Kidney epithelial cell (primary cell): ENCODE data around the gene GPR26. TPM values are rescaled to one million over a fixed set of nuclear protein-coding genes. Genes with fewer than 3 reads are reported as not detected.

Source experiments
- DNase-seq: peaks from one replicate; pipeline ENCODE4 v3.0.0-alpha.2; 2010; ENCODE audit warnings: low read depth
- H3K27me3 ChIP-seq: 2 replicates; pipeline ENCODE4 v1.6.0; 2011; ENCODE audit warnings: low read length; ENCODE audit not compliant: control insufficient read depth, insufficient read depth
- H3K36me3 ChIP-seq: 2 replicates; pipeline ENCODE4 v1.5.1; 2011; ENCODE audit warnings: low read length; ENCODE audit not compliant: control insufficient read depth, insufficient read depth
- H3K4me3 ChIP-seq: 2 replicates; pipeline ENCODE4 v1.5.1; 2011; ENCODE audit warnings: low read depth, mild to moderate bottlenecking, control low read depth, low read length
- CTCF ChIP-seq: IDR thresholded peaks from 2 replicates; pipeline ENCODE4 v1.5.1; 2011; ENCODE audit warnings: mild to moderate bottlenecking, moderate library complexity, low read length, control low read depth, inconsistent platforms; ENCODE audit not compliant: insufficient read depth, poor library complexity, severe bottlenecking
- total RNA-seq: library from RNA; depleted of rRNA; stranded (reverse); fragments of >200 nt; gene quantifications from 2 replicates; pipeline ENCODE4 v1.2.3, GENCODE V29; 2015

The GPR26 gene
- total RNA-seq, 1 donor from 2014 or later, result 0.71 TPM

- TF ChIP-seq CTCF, result no peak
- H3K36me3 ChIP-seq, result no peaks in the 10 kb centered on the region
- no peak for DNase-seq
- H3K4me3 ChIP-seq, result no peak overlapping the region
- H3K27me3 ChIP-seq, result no peaks in the 10 kb centered on the region
Observed at GRCh38 chr10:123635131-123635530, 31.0 kb upstream of the GPR26 start.

- no peaks in the 10 kb centered on the region for H3K27me3 ChIP-seq
Observed at GRCh38 chr10:123635745-123636144, 30.4 kb upstream of the GPR26 start.

GRCh38 chr10:123636598-123637325, 29.4 kb upstream of the GPR26 start:
- no peak for TF ChIP-seq CTCF
- no peak for DNase-seq
- no peaks in the 10 kb centered on the region for H3K27me3 ChIP-seq
- no peaks in the 10 kb centered on the region for H3K36me3 ChIP-seq
- H3K4me3 ChIP-seq, result no peak overlapping the region

More at GRCh38 chr10:123635745-123636144, 30.4 kb upstream of the GPR26 start:
- Histone ChIP-seq H3K4me3 (no peak overlapping the region), H3K36me3 (no peaks in the 10 kb centered on the region)
- no peak for TF ChIP-seq CTCF
- DNase-seq, result no peak

- TF ChIP-seq CTCF, result no peak
- H3K4me3 ChIP-seq, result no peak overlapping the region
- H3K27me3 ChIP-seq, result no peaks in the 10 kb centered on the region
- H3K36me3 ChIP-seq, result no peaks in the 10 kb centered on the region
- no peak for DNase-seq
Observed at GRCh38 chr10:123637326-123637880, 28.8 kb upstream of the GPR26 start.

GRCh38 chr10:123639131-123639530, 27.0 kb upstream of the GPR26 start:
- H3K36me3 ChIP-seq, result no peaks in the 10 kb centered on the region
- H3K27me3 ChIP-seq, result no peaks in the 10 kb centered on the region
- no peak for DNase-seq

More at GRCh38 chr10:123639131-123639530, 27.0 kb upstream of the GPR26 start:
- no peak overlapping the region for H3K4me3 ChIP-seq
- no peak for TF ChIP-seq CTCF
